GM19328 (cell line): Measurements from ENCODE around the gene SELENOH.
A peak's percentile ranks its signal among the peaks of the same experiment; 100 is the strongest.
"Not testable (repeated sequence)": the region's sequence is repeated elsewhere in the genome, so short reads cannot be mapped to it uniquely, and the experiment has no call there.

Source experiments
- ATAC-seq: cut with Tn5 transposase; IDR thresholded peaks from one replicate; pipeline ENCODE4 v1.9.1; 2021; ENCODE audit warnings: mild to moderate bottlenecking, moderate library complexity; ENCODE audit not compliant: unreplicated experiment

Gene SELENOH, protein sequence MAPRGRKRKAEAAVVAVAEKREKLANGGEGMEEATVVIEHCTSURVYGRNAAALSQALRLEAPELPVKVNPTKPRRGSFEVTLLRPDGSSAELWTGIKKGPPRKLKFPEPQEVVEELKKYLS

DNA sequence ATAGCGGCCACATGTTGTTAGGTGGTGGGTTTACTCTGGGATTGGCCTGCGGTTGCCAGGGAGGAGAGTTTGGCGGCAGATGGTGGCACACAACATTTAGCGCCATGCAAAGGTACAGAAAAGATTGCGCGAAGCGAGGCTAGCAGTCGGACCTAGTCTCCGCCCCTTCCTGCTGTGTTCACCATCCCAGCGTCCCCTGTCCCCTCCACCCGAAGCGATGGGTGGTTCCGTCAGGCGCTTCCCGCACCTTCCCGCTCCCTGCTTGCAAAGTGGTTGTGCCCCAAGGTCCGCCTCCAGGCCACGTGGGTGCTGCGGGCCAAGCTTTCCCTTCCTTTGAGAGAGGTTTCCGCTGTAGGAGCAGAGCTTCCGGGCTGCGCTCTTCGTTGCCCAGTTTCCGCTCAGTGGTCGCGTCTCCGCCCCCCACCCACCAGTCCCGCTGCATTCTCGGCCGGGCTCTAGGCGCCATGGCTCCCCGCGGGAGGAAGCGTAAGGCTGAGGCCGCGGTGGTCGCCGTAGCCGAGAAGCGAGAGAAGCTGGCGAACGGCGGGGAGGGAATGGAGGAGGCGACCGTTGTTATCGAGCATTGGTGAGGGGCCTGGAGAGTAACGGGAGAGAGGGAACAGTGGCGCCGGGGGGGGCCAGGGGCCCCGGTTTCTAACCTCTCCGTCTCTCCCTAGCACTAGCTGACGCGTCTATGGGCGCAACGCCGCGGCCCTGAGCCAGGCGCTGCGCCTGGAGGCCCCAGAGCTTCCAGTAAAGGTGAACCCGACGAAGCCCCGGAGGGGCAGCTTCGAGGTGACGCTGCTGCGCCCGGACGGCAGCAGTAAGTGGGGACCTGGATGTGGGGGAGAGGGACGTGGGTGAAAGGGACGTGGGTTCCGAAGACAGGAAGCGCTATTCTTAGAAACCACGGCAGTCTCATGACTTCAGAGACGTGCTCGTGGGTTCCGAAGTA lies at the start of gene SELENOH:
TSS of gene SELENOH (plus strand) at position 360 of the 955 bp plus-strand sequence. CDS start at position 465, 105 bp downstream.
- ATAC-seq = peak; percentile 88

DNA sequence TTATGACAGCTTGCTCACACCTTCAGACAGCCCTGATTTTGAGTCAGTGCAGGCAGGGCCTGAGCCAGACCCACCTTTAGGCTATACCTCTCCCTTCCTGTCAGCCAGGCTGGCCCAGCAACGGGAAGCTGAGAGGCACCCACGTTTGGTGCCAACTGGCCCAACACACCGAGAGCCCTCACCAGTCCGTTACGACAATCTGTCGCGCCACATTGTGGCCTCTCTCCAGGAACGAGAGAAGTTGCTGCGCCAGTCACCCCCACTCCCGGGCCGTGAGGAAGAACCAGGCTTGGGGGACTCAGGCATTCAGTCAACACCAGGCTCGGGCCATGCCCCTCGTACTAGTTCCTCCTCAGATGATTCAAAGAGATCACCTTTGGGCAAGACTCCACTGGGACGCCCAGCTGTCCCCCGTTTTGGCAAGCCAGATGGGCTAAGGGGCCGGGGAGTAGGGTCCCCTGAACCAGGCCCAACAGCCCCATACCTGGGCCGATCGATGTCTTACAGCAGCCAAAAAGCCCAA lies 42.4 kb upstream of the SELENOH start:
- ATAC-seq = no peak

- no peak for ATAC-seq
These were observed 41.5 kb upstream of the SELENOH start for GRCh38 chr11:57699813-57700212.

- ATAC-seq = no peak
These were observed 40.9 kb upstream of the SELENOH start for GRCh38 chr11:57700425-57700824.

- ATAC-seq = no peak
These were observed 38.0 kb upstream of the SELENOH start for GRCh38 chr11:57703341-57703740.

DNA sequence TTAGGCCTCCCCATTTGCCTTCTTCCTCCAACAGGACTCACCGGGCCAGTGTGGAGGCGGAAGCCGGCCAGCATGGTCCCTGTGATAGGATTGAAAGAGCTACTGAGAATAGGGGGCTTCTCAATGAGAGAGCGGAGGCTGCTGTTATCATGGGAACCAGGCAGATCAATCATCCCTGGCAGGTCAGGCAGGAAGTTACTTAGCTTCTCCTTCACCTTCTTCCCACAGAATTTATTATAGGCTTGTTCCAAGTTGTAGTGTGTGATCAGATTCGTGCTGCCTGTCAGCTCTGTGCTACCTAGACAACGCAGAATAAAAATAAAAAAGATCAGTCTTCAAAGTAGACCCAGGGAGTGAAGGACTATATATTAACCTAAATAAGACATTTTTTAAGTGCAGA lies 36.4 kb upstream of the SELENOH start:
- ATAC-seq = no peak

DNA sequence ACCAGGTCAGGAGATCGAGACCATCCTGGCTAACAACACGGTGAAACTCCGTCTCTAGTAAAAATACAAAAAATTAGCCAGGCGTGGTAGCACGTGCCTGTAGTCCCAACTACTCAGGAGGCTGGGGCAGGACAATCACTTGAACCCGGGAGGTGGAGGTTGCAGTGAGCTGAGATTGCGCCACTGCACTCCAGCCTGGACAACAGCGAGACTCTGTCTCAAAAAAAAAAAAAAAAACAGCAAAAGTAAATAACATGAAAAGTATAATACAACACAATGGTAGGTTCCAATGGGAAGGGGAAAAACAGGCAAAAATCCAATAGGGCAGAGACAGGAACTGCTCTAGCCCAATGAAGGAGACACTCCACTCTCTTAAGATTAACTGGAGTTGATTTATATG lies 35.9 kb upstream of the SELENOH start:
- not testable (repeated sequence) for ATAC-seq

GRCh38 chr11:57709802-57710367 lies 31.4 kb upstream of the SELENOH start:
- ATAC-seq = no peak

- ATAC-seq = peak; percentile 39
These were observed 29.7 kb upstream of the SELENOH start, which contains the start of gene MED19 for GRCh38 chr11:57711414-57712255. TSS of gene MED19 (minus strand) at chr11:57712215. CDS start at chr11:57712179, 36 bp downstream.

- peak; percentile 95 for ATAC-seq
These were observed 28.8 kb upstream of the SELENOH start, which contains the start of gene TMX2 for GRCh38 chr11:57712256-57713150. TSS of gene TMX2 (plus strand) at chr11:57712593. CDS start at chr11:57712619, 26 bp downstream.

DNA sequence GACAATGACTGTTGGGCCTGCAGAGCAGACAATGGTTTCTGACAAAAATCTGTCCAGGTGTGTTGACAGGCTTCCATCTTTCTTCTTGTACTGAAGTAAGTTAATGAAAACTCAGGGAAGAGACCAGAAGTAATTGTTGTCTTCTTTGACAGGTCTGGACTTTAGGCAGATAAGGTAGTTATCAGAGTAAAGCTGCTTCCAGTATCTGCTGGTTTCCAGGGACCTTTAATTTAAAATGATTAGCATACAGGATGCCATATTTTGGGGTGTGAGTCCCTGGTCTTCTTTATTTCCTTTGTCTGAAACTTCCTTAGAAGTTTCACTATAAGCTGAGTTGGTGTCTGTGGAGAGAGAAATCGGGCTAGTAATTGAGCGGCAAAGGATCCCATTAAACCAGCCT lies 27.5 kb upstream of the SELENOH start:
- no peak for ATAC-seq

- ATAC-seq = not testable (repeated sequence)
These were observed 24.6 kb upstream of the SELENOH start for GRCh38 chr11:57716726-57717125.

GRCh38 chr11:57727185-57727584 lies 14.1 kb upstream of the SELENOH start:
- ATAC-seq = no peak

- ATAC-seq = no peak
These were observed 12.5 kb upstream of the SELENOH start for GRCh38 chr11:57728829-57729228.

GRCh38 chr11:57729479-57729878 lies 11.8 kb upstream of the SELENOH start:
- peak; percentile 50 for ATAC-seq

GRCh38 chr11:57732661-57733060 lies 8.6 kb upstream of the SELENOH start:
- ATAC-seq = no peak

- ATAC-seq = no peak
These were observed 5.5 kb upstream of the SELENOH start for GRCh38 chr11:57735619-57736298.

GRCh38 chr11:57742087-57742452 lies 779 bp downstream of the SELENOH start:
- no peak for ATAC-seq

GRCh38 chr11:57744357-57744756 lies 3.1 kb downstream of the SELENOH start:
- no peak for ATAC-seq
